Neural progenitor cell (in vitro differentiated cells): Measurements from ENCODE around the gene FMN1.

Source experiments
- EZH2 ChIP-seq: fragments of 200-600 bp; sonication (generic); IDR thresholded peaks from 2 replicates; pipeline ENCODE4 v1.6.1; 2017; ENCODE audit warnings: antibody characterized with exemption, mild to moderate bottlenecking, moderate library complexity
- EZH2phosphoT487 ChIP-seq: fragments of 200-600 bp; sonication (generic); IDR thresholded peaks from 2 replicates; pipeline ENCODE4 v1.6.1; 2017; ENCODE audit warnings: antibody characterized with exemption
- TF ChIP-seq, protein P1 (sequence below): fragments of 200-600 bp; sonication (generic); IDR thresholded peaks from 2 replicates; pipeline ENCODE4 v1.5.1; 2017; ENCODE audit warnings: antibody characterized with exemption, mild to moderate bottlenecking

DNA sequence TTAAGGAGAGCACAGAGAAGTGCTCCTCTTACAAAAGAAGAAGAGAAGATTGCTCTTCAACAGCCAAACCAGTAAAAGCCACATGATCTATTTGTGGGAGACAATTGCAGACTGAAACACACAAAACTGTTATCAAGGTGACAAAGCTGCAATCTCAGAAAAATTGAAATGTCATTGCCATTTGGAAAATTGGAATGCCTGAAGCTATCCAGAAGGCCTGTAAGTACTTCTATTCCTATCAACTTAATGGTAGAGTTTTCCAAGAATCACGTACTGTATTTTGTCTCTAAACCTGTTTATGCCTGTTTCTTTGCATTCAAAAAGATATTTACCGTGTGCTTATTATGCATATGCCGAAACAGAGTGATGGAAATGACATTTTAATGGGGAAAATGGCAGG, 272.0 kb downstream of the FMN1 start:
- TF ChIP-seq, protein P1, sequence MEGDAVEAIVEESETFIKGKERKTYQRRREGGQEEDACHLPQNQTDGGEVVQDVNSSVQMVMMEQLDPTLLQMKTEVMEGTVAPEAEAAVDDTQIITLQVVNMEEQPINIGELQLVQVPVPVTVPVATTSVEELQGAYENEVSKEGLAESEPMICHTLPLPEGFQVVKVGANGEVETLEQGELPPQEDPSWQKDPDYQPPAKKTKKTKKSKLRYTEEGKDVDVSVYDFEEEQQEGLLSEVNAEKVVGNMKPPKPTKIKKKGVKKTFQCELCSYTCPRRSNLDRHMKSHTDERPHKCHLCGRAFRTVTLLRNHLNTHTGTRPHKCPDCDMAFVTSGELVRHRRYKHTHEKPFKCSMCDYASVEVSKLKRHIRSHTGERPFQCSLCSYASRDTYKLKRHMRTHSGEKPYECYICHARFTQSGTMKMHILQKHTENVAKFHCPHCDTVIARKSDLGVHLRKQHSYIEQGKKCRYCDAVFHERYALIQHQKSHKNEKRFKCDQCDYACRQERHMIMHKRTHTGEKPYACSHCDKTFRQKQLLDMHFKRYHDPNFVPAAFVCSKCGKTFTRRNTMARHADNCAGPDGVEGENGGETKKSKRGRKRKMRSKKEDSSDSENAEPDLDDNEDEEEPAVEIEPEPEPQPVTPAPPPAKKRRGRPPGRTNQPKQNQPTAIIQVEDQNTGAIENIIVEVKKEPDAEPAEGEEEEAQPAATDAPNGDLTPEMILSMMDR: no peak
- TF ChIP-seq EZH2 (no peak), EZH2phosphoT487 (no peak)
